Testis (tissue), 2 donors: Measurements from ENCODE around the gene LTB4R2.

ENCODE experiments used
- POLR2A ChIP-seq: fragments of 450-650 bp; IDR thresholded peaks from one replicate; pipeline ENCODE4 v1.6.1; 2017; ENCODE audit warnings: antibody characterized with exemption, mild to moderate bottlenecking, moderate library complexity
- TF ChIP-seq, protein P1 (sequence below), 3 experiments: fragments of 450-650 bp in 2 of 3; fragments of 200-600 bp in 1 of 3; sonication (generic) in 1 of 3; IDR thresholded peaks; one replicate each; pipeline ENCODE4 v1.5.1; 2016 to 2019; ENCODE audit warnings: antibody characterized with exemption in 3 of 3, mild to moderate bottlenecking in 2 of 3, moderate library complexity in 1 of 3

GRCh38 chr14:24337824-24338175 lies 27.9 kb downstream of the LTB4R2 start:
- TF ChIP-seq, protein P1, sequence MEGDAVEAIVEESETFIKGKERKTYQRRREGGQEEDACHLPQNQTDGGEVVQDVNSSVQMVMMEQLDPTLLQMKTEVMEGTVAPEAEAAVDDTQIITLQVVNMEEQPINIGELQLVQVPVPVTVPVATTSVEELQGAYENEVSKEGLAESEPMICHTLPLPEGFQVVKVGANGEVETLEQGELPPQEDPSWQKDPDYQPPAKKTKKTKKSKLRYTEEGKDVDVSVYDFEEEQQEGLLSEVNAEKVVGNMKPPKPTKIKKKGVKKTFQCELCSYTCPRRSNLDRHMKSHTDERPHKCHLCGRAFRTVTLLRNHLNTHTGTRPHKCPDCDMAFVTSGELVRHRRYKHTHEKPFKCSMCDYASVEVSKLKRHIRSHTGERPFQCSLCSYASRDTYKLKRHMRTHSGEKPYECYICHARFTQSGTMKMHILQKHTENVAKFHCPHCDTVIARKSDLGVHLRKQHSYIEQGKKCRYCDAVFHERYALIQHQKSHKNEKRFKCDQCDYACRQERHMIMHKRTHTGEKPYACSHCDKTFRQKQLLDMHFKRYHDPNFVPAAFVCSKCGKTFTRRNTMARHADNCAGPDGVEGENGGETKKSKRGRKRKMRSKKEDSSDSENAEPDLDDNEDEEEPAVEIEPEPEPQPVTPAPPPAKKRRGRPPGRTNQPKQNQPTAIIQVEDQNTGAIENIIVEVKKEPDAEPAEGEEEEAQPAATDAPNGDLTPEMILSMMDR (IDR thresholded peaks at IDR 0.05): no peak
- no peak for TF ChIP-seq POLR2A
